HG03097 (cell line): ENCODE measurements around the gene GCHFR.

Experiments used
- ATAC-seq: cut with Tn5 transposase; IDR thresholded peaks from one replicate; pipeline ENCODE4 v1.9.1; 2021; ENCODE audit not compliant: unreplicated experiment, low FRiP score

The GCHFR gene

DNA sequence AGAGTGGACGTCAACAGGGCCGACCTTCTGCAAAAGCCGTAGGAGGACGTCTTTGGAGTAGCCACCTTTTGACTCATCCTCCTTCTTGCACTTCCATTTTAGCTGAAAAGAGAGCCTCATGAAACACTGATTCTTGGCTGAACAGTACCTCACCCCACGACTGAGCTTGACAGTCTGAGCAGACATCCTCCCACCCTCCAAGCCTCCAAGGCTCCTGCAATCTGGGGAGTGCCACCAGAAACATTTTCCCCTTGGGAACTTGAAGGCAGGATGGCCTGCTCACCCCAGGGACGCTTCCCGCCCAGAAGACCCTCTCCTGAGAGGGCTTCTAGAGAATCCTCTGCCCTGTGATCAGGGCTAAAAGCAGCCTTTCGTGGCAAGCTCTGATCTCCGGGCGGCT lies 11.1 kb downstream of the GCHFR start:
- no peak for ATAC-seq

DNA sequence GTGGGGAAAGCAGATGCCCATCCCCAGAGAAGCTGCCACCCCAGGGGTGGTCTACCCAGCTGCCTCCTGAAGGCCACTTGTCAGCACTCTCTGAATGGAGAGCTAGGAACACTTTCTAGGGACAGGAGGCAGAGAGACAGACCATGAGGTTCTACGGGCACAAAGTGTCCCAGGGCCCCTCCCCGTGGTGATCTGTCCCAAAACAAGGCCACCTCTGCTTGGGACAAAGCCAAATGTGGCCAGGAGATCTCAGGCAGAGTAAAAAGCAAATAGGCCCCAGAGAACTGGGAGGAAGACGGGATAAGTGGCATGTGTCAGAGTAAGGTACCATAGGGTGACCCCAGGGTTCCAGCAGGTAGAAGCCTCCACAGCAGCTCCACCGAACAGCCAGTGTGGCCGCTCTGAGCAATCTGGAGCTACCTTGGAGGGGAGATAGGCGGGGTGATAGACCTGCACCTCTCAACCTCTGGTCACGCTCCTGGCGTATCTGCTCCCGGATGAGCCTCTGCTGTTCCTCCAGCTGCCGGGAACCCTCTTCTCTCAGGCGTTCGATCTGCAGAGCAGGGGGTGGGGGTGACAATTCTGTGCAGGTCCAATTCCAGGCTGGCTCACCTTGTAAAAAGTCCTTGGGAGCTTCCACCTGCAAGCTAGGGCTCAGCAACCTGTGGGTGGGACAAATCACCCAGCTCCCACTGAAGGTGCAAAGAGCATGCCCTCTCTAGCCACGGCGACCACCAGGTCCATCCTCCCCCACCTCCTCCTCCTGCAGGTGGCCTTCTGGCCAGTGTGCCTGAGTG lies 12.1 kb downstream of the GCHFR start:
- no peak for ATAC-seq

DNA sequence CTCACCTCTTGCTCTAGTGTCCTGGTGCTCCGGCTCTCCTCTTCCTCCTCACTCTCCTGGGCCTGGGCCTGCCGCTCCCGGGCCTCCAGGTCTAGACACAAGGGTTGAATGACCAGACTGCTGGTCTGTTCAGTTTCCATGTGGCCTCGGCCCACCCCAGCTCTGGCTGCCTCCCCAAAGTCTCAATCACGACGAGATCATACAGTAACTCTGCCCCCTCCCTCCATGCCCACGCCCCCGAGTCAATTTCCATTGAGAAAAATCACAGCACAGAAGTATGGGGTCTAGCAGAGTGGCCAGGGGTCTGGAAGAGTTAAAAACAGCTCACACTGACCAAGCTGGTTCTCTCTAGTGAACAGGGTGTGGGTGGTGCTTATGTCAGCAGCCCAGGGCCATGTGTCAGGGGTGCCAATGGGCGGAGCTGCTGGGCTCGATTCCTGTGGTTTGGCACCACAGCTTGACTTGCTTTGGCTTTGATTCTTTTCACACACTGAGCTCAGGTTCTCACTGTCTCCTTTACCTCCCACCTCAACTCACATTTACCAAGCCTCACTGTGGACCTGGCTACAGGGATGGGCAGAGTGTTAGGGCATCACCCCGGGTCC lies 12.8 kb downstream of the GCHFR start:
- no peak for ATAC-seq

- ATAC-seq, result peak; percentile 89
Observed at GRCh38 chr15:40782609-40783227, 18.9 kb downstream of the GCHFR start.

GRCh38 chr15:40785164-40785563 lies 21.3 kb downstream of the GCHFR start:
- ATAC-seq, result no peak

- ATAC-seq, result no peak
Observed at GRCh38 chr15:40785814-40786213, 21.9 kb downstream of the GCHFR start.

DNA sequence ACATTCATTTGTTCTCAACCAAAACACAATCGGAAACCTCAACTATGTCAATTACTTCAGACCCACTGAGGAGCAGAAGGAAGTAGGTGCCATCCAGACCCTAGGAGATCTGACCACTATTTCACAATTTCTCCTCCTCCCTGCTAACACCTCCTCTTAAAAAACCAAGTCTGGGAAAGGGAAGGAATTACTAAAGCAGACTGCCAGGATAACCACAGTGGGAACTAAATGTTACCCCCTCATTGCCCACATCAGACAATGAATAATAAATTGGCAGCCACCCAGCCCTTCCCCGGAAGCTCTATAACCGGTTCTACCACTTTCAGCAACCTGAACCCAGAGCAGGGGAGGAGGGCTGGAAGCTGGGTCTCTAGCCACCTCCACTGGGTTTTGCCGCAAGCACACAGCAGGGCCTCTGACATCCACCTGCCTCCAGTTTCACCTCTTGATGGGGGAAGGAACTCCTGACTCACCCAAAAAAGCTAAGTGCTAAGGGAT lies 23.5 kb downstream of the GCHFR start:
- no peak for ATAC-seq

DNA sequence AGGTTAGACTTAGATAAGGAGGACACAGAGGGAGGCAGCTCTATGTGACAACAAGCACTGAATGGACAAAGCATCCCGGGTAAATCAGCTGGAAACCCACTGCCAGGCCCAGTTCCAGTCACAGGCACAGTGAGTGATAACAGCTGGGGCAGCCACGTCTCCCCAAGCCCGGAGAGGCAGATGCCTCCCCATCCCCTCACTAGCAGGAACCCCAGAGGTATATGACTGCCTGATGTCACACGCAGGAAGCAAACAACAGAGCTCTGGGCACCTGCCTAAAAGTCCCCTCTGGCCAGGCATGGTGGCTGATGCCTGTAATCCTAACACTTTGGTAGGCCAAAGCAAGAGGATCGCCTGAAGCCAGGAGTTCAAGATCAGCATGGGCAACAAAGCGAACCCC lies 24.1 kb downstream of the GCHFR start:
- no peak for ATAC-seq

DNA sequence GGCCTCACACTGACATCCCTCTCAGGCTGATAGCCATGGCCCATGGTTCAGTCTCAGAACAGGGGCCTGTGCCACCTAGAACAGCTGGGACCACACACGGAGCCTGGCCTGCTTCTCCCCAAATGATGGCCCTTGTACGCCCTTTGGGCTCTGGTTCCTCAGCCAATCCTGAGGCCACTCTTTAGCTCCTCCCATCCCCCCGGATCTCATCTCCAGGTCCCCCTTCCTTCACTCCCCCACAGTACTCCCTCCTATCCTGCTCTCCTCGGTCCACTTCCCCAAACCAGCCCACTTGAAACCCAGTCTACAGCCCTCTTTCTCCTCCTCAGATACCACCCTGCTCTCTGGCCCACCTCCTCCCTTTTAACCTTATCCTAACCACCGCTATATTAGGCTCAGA lies 25.3 kb downstream of the GCHFR start:
- no peak for ATAC-seq

DNA sequence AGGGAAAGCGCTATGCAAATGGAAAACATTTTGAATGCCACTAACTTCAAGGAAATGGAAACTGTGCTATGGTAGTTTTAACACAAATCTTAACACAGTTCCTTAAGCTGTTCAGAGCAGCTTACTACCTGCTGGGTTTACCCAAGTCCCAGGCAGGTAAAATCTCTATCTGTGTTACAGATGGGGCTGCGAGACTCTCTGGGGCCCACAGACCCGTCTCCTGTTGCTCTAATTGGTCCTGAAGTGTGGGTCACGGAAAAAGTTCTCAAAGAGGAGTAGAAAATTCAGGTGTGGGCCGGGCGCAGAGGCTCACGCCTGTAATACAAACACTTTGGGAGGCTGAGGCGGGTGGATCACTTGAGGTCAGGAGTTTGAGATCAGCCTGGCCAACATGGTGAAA lies 26.1 kb downstream of the GCHFR start:
- ATAC-seq, result no peak

DNA sequence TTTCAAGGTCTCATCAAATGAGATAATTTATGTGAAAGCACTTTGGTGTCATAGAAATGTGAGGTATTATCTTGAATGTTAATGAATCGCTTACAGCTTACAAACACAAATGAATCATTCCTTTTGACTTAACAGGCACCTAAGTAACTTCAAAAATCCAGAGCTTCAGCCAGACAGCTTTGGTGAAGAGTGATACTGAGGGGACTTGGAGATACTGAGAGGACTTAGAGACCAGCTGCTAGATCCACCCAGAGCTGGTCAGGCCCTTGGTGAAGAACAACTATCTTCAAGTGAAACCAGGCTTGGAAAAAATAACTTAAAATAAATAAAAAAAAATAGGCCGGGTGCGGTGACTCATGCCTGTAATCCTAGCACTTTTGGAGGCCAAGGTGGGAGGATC lies 26.9 kb downstream of the GCHFR start:
- ATAC-seq, result no peak

- ATAC-seq, result no peak
Observed at GRCh38 chr15:40792394-40792793, 28.5 kb downstream of the GCHFR start.

DNA sequence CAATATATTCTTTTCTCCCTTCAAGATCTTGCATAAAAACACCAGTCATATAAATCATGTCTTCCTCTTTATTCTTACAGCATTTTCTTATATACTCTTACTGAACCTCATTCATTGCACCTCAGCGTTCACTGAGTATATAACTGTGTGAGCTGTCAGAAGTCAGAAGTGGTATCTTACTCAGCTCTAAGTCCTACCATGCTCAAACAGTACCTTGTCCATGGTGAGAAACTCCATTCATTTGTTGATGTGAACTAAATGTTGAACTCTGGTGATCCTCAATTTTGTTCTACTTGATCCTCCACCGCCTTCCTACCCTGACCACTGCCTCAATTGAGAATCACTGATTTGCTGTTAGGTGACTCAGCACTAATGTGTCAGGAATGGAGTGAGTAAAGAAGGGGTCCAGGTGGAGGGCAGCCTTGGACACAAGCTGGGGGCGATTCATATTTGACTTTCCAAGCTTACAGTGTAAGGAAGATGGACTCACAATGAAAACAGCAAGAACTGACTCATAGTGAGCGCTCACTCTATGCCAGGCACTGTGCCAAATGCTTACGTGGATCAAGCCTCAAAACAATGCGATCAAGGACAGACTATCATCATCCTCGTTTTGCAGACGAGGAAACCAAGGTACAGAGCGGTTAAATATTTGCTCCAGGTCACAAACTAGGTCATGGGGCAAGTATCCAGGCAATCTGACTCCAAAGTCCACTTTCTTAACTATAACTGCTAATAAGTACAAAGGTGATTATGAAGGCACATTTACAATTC lies 29.5 kb downstream of the GCHFR start:
- no peak for ATAC-seq

- no peak for ATAC-seq
Observed at GRCh38 chr15:40796041-40796440, 32.2 kb downstream of the GCHFR start.

GRCh38 chr15:40796512-40796911 lies 32.6 kb downstream of the GCHFR start:
- ATAC-seq, result no peak

GRCh38 chr15:40799523-40799922 lies 35.7 kb downstream of the GCHFR start:
- ATAC-seq, result no peak

DNA sequence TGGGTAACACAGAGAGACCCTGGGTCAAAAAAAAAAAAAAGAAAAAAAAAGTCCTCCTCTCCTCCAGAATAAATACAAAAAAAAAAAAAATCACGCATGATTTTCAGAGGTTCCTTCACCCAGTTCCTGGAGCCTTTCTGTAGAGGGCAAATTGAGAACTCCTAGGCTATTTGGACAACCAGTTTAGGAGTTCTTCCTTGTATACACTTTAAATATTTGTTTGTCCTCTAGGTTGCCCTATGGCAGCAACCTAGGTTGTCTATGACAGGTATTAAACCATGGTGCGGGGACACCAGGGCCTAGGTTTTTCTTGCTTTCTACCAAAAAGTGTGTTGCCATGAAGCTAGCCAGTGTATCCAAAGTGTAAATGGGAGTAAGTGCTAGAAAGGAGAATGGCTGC lies 39.2 kb downstream of the GCHFR start:
- ATAC-seq, result no peak

GRCh38 chr15:40803688-40804087 lies 39.8 kb downstream of the GCHFR start:
- no peak for ATAC-seq

DNA sequence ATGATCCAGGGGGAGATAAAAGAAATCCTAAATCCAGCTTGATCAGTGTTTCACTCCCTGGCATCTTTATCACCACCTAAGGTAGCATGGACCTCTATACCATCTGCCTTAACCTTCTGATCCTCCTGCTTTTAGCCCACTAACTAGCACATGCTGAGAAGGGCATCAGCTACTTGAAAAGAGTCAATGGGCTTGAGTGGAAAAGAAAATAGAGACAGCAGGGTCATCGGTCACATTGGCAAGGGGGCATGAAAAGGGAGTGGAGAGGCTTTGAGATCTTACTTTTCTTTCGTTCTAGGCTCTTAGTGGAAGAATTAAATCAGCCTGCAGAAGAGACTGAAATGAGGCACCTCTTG lies 42.8 kb downstream of the GCHFR start:
- ATAC-seq, result no peak

- peak; percentile 95 for ATAC-seq
Observed at GRCh38 chr15:40807028-40807887, 43.4 kb downstream of the GCHFR start, which contains the start of the genes DNAJC17 and ZFYVE19. DNAJC17 (minus strand) TSS chr15:40807473; CDS start chr15:40807446, 27 bp downstream. ZFYVE19 (plus strand) TSS chr15:40807089; CDS start chr15:40807590, 501 bp downstream.
